Measurements from ENCODE around the gene ATRX.
"Not testable (repeated sequence)": the region's sequence is repeated elsewhere in the genome, so short reads cannot be mapped to it uniquely, and the experiment has no call there.

ATRX gene

DNA sequence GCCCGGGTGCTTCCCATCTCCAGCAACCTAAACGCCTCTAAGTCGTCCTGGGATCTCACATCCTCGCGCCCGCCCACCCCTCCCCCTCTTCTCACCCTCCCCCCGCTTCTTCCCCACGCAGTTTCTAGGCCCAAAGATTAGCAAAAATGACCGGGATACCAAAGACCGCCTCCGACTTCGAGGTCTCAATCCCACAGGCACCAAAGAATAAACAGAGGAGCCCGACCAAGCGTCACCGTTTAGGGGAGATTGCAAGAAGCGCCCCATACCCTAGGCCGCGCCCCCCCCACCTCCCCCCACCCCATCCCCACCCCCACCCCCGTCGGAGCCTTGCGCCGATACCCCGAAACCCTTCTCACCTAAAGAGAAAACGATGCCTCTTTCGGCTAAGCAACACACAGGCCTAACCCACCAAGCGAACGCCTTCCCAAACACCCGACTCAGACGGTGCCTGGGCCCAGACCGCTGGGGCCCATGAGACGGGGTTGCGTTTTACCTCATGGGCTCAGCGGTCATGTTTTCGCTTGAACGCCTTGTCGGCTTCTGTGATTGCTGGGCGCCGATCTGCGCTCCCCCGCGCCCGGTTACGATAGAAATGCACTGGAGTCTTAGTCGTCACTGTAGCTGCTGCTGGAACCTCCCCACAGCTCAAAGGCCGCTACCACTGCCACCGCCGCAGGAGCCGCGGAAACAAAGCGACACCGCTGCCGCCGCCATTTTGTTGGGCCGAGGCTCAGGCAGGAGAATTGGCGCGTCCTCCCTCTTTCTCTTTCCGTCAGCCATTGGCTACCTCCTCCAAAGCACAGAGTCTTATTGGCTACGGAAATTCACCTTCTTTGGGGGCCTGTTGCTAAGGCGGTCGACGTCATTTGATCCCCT is at the start of gene ATRX:
Gene ATRX, minus strand, starts transcription at position 731 of the 879 bp plus-strand sequence. Its CDS starts 215 bp downstream, at position 516.
- H3K4me3 ChIP-seq (ENCODE audit: low read depth, low read length): peak within 1 kb of the TSS; percentile 74
- TF ChIP-seq CTCF (IDR thresholded peaks at IDR 0.05; ENCODE audit: low read depth, low read length): no peak

DNA sequence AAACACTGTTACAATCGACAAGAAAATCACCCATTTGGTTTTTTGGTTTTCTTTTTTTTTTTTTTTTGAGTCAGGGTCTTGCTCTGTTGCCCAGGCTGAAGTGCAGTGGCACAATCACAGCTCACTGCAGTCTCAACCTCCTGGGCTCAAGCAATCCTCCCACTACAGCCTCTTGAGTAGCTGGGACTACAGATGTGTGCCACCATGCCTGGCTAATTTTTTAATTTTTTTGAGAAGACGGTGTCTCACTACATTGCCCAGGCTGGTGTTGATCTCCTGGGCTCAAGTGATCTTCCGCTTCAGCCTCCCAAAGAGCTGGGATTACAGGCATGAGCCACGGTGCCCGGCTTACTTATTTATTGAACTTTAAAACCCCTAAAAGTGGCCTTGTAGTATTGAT is 45.5 kb upstream of the ATRX start:
- not testable (repeated sequence) for H3K4me3 ChIP-seq (ENCODE audit: low read depth, low read length)

DNA sequence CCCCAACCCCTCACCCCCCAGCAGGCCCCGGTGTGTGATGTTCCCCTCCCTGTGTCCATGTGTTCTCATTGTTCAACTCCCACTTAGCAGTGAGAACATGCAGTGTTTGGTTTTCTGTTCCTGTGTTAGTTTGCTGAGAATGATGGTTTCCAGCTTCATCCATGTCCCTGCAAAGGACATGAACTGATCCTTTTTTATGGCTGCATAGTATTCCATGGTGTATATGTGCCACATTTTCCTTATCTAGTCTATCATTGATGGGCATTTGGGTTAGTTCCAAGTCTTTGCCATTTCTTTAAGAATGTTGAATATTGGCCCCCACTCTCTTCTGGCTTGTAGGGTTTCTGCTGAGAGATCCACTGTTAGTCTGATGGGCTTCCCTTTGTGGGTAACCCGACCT is 36.0 kb upstream of the ATRX start:
- H3K4me3 ChIP-seq (ENCODE audit: low read depth, low read length): not testable (repeated sequence)

DNA sequence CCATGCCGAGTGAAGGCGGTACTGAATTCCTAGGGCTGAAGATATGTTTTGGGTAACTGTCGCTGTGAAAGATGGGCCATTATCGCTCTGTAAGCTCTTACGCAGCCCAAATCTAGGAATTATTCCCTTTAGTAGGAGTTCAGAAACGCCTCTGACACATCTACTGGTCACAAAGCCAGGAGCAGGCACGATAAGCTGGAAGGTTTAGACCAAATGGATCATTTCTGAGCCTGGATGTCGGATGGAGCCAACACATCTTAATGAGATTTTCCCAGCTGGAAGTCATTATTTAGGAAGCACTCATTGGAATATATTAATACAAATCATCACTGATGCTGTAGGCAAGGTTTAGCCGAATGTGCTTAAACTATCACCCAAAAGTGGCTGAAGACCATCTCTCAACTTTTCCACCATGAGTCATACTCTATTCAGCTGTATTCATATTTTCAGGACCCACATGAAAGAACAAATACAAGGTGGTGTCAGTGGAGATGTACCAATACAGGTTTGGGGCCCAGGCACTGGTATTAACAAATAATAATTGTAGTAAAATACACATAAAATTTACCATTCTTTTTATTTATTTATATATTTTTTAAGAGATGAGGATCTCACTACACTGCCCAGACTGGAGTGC is 34.2 kb upstream of the ATRX start:
- no peak overlapping the region for H3K4me3 ChIP-seq (ENCODE audit: low read depth, low read length)
- TF ChIP-seq CTCF (IDR thresholded peaks at IDR 0.05; ENCODE audit: low read depth, low read length): no peak

GRCh38 chrX:77814210-77814609 is 28.2 kb upstream of the ATRX start:
- H3K4me3 ChIP-seq (ENCODE audit: low read depth, low read length): no peak overlapping the region
- no peak for TF ChIP-seq CTCF (IDR thresholded peaks at IDR 0.05; ENCODE audit: low read depth, low read length)

GRCh38 chrX:77802201-77802600 is 16.2 kb upstream of the ATRX start:
- H3K4me3 ChIP-seq (ENCODE audit: low read depth, low read length): no peak overlapping the region
- TF ChIP-seq CTCF (IDR thresholded peaks at IDR 0.05; ENCODE audit: low read depth, low read length): no peak

GRCh38 chrX:77795124-77795523 is 9.1 kb upstream of the ATRX start:
- H3K4me3 ChIP-seq (ENCODE audit: low read depth, low read length): no peak overlapping the region
- no peak for TF ChIP-seq CTCF (IDR thresholded peaks at IDR 0.05; ENCODE audit: low read depth, low read length)

DNA sequence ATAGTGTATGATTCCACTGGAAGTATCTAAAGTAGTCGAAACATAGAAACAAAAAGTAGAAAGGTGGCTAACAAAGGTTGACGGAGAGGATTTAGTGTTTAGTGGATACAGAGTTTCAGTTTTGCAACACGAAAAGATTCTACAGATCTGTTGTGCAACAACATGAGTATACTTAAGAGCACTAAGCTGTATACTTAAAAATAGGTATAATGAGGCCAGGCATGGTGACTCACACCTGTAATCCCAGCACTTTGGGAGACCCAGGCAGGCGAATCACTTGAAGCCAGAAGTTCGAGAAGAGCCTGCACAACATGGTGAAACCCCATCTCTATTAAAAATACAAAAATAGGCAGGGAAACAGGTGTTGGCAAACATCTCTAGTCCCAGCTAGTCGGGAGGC is 7.9 kb upstream of the ATRX start:
- no peak for TF ChIP-seq CTCF (IDR thresholded peaks at IDR 0.05; ENCODE audit: low read depth, low read length)
- no peak overlapping the region for H3K4me3 ChIP-seq (ENCODE audit: low read depth, low read length)
